ENCODE measurements around the gene ELP4.
"Not testable (repeated sequence)": the region's sequence is repeated elsewhere in the genome, so short reads cannot be mapped to it uniquely, and the experiment has no call there.

ELP4 gene

DNA sequence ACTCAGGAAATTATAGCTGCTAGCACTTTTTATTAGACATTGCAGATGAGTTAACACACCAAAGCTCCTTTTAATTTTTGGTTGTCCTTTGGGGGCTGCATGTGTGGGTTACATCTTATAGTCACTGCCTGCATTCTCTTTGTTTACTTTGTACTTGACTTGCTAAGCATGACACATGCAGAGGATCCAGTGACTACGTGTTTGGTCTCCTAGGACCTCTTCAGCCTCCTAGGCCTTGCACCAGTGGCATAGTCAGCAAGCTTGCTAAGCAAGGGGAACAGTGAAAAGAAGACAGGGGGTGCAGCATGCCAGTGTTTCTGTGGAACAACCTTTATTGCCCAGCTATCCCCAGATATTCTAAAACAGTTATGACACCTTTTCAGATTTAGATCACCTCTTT lies 193.4 kb downstream of the ELP4 start:
- no peak for DNase-seq (ENCODE audit: low read depth in 2 of 2)

DNA sequence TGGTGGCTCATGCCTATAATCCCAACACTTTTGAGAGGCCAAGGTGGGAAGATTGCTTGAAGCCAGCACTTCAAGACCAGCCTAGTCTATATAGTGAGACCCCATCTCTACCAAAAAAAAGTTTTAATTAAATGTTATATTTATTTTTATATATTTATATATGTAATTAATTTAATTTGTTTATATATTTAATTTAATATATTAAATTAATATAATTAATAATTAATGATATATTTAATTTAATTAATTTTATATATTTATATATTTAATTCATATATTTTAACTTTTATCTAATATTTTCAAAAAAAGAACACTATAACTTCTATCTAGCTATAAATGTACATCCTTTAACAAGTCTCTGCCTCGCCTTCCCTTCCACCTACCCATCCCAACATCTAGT lies 196.8 kb downstream of the ELP4 start:
- DNase-seq (ENCODE audit: low read depth in 2 of 2): no peak

DNA sequence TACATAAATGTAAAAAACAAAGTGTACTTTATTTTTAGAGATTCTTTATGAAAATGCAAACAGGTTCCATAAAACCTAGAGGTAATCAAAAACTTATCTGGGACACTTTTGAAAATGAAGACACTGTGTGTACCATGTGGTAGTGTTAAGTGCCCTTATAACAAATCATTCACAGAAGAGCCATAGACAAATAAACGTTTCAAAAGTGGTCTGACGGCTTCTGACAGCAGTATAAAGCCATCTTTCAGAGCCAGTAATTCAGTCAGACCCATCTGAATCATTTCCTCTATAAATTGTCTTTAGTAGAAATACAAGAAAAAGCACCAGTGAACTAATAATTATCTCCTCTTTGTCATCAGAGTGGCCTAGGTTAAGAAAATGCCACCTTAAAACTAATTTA lies 201.6 kb downstream of the ELP4 start:
- no peak for DNase-seq (ENCODE audit: low read depth in 2 of 2)

DNA sequence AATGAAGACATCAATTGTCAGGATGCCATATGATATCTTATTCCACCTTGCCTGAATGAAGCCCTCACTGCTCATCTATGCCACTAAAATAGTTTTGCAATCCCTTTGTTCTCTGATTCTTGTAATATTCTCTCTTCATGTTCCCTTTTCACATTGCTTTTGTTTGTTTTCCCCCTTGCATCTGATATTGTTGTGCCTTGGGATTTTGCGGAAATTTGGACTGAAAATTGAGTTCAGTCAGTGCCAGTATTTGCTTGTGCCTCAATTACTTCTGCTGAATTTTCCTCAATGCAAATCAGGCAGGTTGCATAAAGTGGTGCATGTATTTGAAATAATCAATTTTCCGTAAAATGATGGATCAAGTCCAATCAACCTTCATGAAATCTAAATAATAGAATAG lies 203.3 kb downstream of the ELP4 start:
- no peak for DNase-seq (ENCODE audit: low read depth in 2 of 2)

DNA sequence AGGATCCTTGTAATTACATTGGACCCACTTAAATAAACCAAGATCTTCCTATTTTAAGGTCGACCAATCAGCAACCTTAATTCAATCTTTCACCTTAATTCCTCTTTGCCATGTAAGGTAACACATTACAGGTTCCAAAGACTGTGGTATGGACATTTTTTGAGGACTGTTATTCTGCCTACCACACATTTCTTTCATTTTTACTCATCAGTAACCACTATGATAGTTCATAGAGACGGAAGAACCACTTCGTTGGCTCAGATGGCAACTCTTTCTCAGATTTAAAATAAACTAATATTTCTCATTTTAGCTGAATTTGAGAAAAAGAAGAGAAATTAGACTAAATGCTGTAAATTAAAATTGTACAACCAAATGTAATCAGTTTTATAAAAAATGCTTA lies 205.3 kb downstream of the ELP4 start:
- DNase-seq (ENCODE audit: low read depth in 2 of 2): no peak

DNA sequence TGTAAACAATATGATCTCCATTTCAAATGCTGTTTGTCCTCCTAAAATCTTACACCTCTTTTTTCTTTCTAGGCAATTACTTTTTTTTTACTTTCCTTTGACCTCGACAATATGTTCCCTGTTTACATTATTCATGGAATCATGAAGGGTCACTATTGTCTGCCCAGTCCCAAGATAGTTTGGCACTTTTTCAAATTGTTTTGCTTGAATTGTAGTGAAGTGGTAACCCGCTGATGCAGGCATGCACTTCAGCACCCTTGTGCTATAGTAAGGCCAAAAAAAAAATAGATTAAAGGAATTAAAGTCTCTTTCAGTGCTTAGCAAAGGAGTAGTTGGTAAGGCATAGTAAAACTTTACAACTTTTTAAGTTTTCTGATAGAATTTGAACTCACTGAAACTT lies 210.7 kb downstream of the ELP4 start:
- no peak for DNase-seq (ENCODE audit: low read depth in 2 of 2)

DNA sequence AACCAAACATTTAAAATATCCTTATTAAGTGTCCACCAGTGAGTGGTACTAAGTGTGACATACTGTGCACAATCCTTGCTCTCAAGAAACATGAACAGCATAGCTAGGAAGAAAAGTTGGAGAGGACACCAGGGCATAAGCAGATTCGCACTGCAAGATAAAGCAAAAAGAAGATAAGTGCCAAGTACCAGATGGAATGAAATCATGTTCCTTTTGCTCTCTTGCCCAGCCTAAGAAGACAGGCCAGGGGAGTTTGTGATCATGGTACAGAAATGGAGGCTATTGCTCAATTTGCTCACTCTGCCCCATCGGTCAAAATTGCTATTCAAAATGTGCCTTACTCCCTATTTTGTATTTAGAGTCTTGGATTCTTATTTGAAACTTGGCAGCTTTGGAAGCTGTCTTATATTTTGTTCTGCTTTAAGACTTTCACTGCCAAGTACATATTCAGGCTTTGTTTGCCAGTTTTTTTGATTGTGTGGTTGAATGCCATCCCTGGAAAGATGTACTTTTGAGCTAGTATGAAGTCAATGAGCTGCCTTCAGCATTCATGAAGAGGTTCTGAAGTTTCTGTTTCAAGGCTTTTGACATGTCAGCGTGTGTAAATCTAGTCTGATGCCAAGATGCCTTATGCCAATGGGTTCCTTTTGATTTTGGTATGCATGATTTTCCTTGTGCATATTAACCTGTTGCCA lies 211.3 kb downstream of the ELP4 start:
- no peak for DNase-seq (ENCODE audit: low read depth in 2 of 2)

DNA sequence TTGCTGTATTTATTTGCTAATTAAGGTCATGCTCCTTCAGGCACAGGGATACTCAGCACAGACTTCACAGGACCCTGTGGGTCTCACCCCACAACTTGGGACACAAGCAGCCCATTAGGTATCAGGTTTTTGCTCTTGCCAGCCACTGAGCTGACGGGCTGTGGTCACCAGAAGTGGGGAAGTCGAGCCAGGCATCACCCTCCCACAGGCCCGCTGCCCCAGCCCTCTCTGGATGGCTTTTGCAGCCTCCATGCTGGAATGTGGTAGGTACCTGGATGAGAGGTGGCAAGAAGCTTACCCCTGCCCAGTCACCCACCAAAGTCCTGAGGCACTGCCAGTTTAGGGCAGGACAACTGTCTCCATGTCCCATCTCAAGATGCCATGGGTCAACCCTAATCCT lies 213.2 kb downstream of the ELP4 start:
- DNase-seq (ENCODE audit: low read depth in 2 of 2): no peak

DNA sequence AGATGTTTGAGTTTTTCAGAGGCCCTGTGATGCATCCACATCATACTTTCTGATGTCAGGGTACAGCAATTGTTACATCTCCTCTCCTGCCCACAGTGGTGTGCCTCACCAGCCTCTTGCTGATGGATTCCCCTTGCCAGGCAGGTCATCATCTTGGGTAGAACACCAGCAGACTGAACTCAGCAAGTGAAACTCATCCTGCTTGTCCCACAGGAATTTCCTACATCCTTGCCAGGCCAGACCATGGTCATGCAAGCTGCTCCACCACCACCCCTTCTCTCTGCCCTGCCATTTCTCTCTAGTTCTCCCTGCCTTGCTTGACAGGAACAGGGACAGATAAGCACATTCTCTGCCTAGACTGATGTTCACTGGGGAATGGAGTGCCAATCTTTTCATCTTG lies 215.6 kb downstream of the ELP4 start:
- DNase-seq (ENCODE audit: low read depth in 2 of 2): no peak

DNA sequence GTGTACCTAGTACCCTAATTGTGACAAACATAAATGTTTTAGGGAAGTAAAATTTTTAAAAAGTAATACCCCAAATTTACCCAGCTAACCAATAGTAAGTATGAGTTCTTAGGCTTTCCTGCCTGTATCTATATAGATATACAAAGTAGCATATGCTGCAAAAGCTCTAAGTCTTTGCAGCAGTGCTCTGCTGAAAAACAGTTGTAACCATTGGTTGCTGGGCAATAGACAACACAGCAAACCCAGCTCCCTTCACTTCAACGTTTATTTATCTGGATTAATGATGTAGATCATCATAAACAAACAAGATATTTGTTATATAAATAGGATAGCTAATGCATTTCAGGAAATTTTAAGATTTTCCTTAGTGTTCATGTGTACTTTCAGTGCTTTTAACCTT lies 218.9 kb downstream of the ELP4 start:
- DNase-seq (ENCODE audit: low read depth in 2 of 2): no peak

DNA sequence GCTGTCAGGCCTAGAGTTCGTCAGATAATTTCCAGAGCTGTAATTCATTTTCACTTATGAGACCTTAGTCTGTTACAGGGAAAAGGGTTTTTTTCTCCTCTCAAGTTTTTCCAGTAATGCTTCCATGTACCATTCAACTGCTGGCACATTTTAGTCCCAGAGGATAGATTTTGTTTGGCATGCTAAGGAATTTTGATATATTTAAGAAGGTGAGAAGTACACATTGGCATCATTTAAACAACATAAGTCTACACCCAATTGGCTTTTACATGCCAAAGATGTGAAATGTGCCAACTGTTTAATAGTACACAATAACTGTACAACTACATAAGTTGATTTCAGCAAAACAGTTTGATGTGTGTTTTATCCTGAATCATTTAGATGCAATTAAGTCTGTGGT lies 230.6 kb downstream of the ELP4 start:
- DNase-seq (ENCODE audit: low read depth in 2 of 2): no peak

DNA sequence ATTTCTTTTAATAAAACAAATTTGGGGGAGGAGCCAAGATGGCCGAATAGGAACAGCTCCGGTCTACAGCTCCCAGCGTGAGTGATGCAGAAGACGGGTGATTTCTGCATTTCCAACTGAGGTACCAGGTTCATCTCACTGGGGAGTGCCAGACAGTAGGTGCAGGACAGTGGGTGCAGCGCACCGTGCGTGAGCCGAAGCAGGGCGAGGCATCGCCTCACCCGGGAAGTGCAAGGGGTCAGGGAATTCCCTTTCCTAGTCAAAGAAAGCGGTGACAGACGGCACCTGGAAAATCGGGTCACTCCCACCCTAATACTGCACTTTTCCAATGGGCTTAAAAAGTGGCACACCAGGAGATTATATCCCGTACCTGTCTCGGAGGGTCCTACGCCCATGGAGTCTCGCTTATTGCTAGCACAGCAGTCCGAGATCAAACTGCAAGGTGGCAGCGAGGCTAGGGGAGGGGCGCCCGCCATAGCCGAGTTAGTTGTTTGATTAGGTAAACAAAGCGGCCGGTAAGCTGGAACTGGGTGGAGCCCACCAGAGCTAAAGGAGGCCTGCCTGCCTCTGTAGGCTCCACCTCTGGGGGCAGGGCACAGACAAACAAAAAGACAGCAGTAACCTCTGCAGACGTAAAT lies 231.3 kb downstream of the ELP4 start:
- DNase-seq (ENCODE audit: low read depth in 2 of 2): not testable (repeated sequence)

DNA sequence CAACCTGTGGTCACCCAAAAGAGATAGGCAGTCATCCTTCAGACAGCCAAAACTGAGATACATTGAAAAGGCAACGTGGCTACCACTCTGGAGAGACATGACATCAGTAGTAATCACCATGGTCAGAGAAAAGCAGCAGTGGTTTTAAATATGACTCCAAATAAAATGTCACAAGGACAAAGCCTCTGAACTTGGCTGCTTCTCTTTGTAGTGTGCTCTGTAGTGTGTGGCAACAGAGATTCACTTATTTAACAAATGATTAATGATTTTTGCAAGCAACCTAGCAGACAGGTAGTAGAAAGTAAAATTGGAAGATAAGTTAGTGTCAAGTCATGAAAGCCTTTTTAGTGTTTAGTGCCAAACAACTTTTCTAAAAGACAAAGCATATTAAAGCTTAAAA lies 238.0 kb downstream of the ELP4 start:
- no peak for DNase-seq (ENCODE audit: low read depth in 2 of 2)

DNA sequence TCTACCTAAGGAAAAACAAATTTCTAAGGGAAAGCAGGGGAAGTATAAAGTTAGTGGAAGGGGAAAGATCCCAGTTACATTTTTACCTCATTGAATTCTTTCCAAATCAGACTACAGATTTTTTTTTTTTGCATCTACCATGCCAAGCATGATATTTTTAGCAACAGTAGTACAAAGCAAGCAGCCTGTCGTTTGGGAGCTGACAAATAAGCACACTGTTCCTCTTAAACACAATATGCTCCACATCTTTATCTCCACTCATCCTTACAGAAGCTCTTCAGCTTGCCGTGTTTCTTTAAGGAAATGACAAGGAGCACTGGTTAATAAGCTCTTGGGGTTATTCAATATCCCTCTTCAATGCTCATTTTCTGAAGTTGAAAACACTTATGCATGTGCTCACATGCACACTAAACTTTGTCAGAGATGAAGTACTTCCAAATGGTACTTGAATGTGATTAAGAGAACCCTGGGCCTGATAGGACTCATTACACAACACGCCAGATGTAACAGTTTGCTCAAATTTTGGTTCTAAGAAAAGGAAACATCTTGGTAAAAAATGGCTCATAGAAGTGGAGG lies 247.8 kb downstream of the ELP4 start:
- DNase-seq (ENCODE audit: low read depth in 2 of 2): no peak

DNA sequence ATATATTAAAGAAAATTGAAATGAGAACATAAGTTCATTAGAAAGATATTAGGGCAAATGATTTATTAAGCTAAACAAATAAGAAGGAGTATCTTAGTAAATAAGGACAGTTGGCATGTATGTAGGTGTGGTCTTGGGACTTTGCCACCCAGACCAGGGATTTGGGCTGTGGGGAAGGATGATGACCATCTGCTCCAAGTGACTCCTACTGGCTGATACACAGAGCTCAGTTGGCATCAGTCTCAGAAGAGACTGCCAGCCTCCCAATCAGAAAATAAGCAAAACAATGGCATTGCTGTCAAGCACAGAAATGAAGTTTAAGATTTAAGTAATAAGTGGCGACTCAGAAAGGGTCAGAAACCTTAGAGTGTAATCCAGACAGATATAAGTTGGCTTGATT lies 252.1 kb downstream of the ELP4 start:
- no peak for DNase-seq (ENCODE audit: low read depth in 2 of 2)

DNA sequence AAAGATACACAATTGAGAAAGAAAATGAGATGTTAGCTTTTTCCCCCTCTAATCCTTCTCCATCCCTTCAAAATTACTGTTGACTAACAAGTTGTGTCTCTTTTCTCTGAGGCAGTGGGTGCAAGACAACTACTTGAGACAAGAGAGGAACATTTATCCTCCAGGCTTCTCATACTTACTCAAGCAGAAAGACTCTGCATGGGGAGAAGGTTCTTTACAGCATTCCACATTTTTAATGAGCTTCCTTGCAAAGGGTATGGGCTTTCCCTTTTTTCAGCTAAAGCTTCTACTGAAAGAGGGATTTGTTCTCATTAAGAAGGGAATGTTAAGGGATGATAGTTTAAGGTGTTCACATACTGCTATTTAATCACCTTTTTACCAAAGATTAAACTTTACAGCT lies 253.7 kb downstream of the ELP4 start:
- no peak for DNase-seq (ENCODE audit: low read depth in 2 of 2)

DNA sequence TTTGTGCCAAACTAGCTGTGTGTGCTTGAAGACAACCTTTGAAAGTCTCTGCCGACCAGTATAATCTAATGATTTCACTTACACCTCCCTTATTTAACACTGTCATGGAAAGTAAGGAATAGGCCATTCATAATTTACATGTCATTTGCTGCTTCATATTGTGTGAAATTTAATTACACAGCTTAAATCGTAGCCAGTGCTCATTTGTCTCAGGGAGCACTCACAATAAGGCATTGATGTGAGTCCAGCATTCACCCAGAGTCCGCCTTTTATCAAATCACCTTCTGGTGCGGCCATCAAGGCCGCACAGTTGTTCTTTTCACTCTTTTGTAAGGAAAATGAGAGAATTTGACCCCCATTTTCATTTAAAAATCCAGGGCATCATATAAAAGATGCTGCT lies 254.7 kb downstream of the ELP4 start:
- no peak for DNase-seq (ENCODE audit: low read depth in 2 of 2)

DNA sequence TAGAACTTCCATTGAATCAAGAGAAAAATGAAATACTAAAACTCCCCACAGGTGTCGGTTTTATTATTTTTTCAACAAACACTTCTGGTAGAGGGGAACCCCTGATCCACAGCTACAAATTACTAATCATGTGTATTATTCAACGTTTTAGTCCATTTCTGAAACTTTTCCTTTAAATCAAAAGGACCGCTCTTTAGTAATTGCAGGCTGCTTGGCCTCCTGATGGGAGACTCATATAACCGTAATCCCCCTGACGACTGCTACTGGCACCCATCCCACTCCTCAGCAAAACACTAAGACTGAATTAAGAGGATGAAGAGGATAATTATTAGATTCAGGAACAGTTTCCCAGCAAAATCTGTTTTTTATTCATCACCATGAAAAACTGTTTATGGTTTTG lies 255.2 kb downstream of the ELP4 start:
- DNase-seq (ENCODE audit: low read depth in 2 of 2): no peak

DNA sequence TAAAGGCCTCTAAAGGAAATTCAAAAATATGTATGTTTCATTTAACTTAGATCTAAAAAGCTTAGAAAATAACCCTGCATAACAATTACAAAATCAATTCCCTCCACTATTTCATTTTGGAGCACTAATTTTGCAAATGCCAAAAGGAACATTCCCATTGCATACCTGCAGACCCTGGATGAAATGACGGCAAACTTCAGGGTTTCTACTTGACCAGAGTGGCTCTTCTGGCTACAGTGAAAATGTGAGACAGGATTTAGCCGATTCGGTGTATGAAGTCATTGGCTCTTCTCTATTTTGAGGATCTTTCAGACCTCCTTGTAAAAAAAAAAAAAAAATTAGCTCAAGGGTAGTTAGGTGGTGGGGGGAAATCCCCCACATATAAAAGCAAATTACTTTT lies 257.5 kb downstream of the ELP4 start:
- DNase-seq (ENCODE audit: low read depth in 2 of 2): no peak

DNA sequence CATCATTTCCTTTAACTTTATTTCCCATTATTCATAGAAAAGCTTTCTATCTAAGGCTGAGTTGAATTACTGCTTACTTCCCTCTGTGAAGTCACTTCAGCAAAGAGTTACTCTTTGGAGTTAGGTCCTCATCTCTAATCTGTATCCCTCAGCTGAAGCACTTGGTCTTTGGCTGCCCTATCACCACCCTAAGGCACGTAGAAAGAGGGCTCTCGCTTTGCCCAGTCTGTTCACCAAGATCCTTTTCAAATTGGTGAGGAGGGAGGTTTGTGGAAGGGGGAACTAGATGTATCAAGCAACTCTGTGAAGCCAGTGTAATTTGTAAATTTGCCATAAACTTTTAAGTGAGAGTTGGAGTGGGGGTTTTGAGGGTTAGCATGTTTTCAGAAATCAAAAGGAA lies 258.1 kb downstream of the ELP4 start:
- DNase-seq (ENCODE audit: low read depth in 2 of 2): no peak

DNA sequence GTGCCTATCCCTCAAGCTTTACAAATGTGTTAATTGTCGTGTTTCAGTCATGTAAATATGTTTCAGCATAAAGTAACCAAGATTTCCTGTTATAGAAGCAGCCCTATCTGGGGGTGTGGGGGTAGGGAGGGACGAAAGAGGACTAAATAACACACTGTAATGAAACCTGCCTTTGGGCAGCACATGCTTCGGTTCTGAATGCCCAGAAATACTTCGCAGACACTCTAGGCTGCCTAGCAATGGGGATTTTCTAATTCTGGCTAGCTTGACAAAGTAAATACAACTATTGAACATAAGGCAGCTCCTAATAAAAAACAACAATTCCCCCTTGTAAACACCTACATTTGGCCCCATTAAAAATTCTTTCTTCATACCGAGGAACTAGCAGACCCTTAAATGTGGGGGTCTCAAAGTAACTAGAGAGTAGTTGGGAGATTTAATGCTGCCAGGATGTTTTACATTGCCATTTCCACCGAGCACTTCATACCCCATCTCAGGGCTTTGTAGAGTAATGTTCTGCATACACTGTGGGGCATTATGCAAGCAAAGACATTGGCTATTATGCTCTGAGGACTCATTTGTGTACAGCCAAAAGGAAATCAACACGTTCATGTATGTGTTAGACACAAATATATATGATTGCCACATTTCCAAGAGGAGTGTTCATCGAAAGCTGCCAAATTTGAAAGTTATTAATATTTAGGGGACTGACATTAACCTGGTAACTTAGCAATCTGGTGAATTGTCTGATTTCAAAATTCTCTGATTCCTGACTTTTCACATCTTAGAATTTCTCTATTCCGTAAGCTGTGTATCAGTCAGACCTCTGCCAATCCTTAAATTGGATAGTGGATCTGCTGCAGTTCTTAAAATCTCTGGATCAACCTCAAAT lies 259.4 kb downstream of the ELP4 start:
- no peak for DNase-seq (ENCODE audit: low read depth in 2 of 2)

DNA sequence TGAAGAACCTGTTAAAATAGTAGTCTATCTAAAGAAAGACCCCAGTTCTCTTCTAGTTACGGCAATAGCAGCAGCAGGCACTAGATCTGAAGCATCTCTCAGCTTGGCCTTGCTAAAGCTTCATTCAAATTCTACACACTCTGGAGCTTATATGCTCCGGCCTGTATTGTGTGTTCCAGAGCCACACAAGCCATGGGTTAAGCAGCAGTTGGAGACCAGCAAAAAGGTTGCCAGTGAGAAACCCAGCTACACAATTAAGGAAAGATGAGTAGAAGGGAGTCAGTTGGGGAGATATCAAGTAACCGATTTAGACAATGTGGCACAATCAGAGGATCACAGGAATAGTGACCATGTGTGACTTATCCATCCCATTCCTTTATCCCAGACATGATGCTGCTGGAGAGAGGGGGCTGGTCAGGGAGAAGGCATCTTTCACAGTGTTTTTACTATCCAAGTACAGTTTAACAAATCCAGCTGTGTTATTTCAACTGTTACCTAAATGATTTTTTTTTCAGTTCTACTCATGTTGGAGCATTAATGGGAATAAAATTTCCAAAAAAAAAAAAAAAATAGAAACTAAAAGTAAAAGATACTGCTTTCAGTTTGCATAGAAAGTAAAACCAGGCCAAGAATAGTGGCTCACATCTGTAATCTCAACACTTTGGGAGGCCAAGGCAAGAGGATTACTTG lies 260.6 kb downstream of the ELP4 start:
- DNase-seq (ENCODE audit: low read depth in 2 of 2): no peak

All from stimulated activated CD8-positive, alpha-beta memory T cell treated with anti-CD3 and anti-CD28 coated beads, Interleukin-7, amount 100 ng/mL, for 1 hour (primary cell).